ENCODE data around the gene MAMDC2.
"Not testable (repeated sequence)": the region's sequence is repeated elsewhere in the genome, so short reads cannot be mapped to it uniquely, and the experiment has no call there.

The MAMDC2 gene

GRCh38 chr9:70229026-70229425 is 185.4 kb downstream of the MAMDC2 start:
- Histone ChIP-seq H3K4me2 (ENCODE audit: low read depth, low read length, poor library complexity, severe bottlenecking) (no peak overlapping the region), H2AFZ (ENCODE audit: low read depth, low read length, severe bottlenecking) (no peak overlapping the region), H3F3A (ENCODE audit: insufficient read depth) (no peaks in the 10 kb centered on the region), H3K9ac (ENCODE audit: low read length) (no peak overlapping the region), H3K27ac (ENCODE audit: low read depth, low read length) (no peak overlapping the region), H3K9me2 (replicated peaks; ENCODE audit: insufficient read depth, low read length) (no peaks in the 10 kb centered on the region), H3K27me3 (ENCODE audit: low read length) (no peaks in the 10 kb centered on the region), H4K20me1 (ENCODE audit: low read depth, low read length) (no peaks in the 10 kb centered on the region), H3K4me3 (ENCODE audit: insufficient read depth, low read length, poor library complexity, severe bottlenecking) (no peak overlapping the region), H3K79me2 (ENCODE audit: insufficient read depth, low read length) (no peaks in the 10 kb centered on the region), H3K9me3 (ENCODE audit: insufficient read depth, low read length) (no peaks in the 10 kb centered on the region), H3K36me3 (ENCODE audit: low read length) (no peaks in the 10 kb centered on the region)
- no peak for TF ChIP-seq CTCF (IDR thresholded peaks at IDR 0.05; ENCODE audit: insufficient read depth, low read length, poor library complexity, severe bottlenecking)
- no peak for TF ChIP-seq EZH2phosphoT487 (conservative IDR thresholded peaks at IDR 0.05; ENCODE audit: low read length)

GRCh38 chr9:70229579-70229978 is 185.9 kb downstream of the MAMDC2 start:
- H4K20me1 ChIP-seq (ENCODE audit: low read depth, low read length): no peaks in the 10 kb centered on the region
- H3F3A ChIP-seq (ENCODE audit: insufficient read depth): no peaks in the 10 kb centered on the region
- no peaks in the 10 kb centered on the region for H3K9me2 ChIP-seq (replicated peaks; ENCODE audit: insufficient read depth, low read length)
- no peak for TF ChIP-seq EZH2phosphoT487 (conservative IDR thresholded peaks at IDR 0.05; ENCODE audit: low read length)
- TF ChIP-seq CTCF (IDR thresholded peaks at IDR 0.05; ENCODE audit: insufficient read depth, low read length, poor library complexity, severe bottlenecking): no peak
- H3K4me3 ChIP-seq (ENCODE audit: insufficient read depth, low read length, poor library complexity, severe bottlenecking): no peak overlapping the region
- no peaks in the 10 kb centered on the region for H3K27me3 ChIP-seq (ENCODE audit: low read length)
- no peak overlapping the region for H2AFZ ChIP-seq (ENCODE audit: low read depth, low read length, severe bottlenecking)
- H3K4me2 ChIP-seq (ENCODE audit: low read depth, low read length, poor library complexity, severe bottlenecking): no peak overlapping the region
- H3K27ac ChIP-seq (ENCODE audit: low read depth, low read length): no peak overlapping the region
- no peak overlapping the region for H3K9ac ChIP-seq (ENCODE audit: low read length)
- no peaks in the 10 kb centered on the region for H3K79me2 ChIP-seq (ENCODE audit: insufficient read depth, low read length)
- no peaks in the 10 kb centered on the region for H3K36me3 ChIP-seq (ENCODE audit: low read length)
- no peaks in the 10 kb centered on the region for H3K9me3 ChIP-seq (ENCODE audit: insufficient read depth, low read length)

- H3K27me3 ChIP-seq (ENCODE audit: low read length): no peaks in the 10 kb centered on the region
- no peaks in the 10 kb centered on the region for H3K9me2 ChIP-seq (replicated peaks; ENCODE audit: insufficient read depth, low read length)
Measured at GRCh38 chr9:70232476-70232875, 188.8 kb downstream of the MAMDC2 start.

GRCh38 chr9:70234208-70234607 is 190.6 kb downstream of the MAMDC2 start:
- not testable (repeated sequence) for H3K4me2 ChIP-seq (ENCODE audit: low read depth, low read length, poor library complexity, severe bottlenecking); H3K27me3 ChIP-seq (ENCODE audit: low read length); H2AFZ ChIP-seq (ENCODE audit: low read depth, low read length, severe bottlenecking); H3K9me2 ChIP-seq (replicated peaks; ENCODE audit: insufficient read depth, low read length); H3K36me3 ChIP-seq (ENCODE audit: low read length); H3K9ac ChIP-seq (ENCODE audit: low read length); H3K9me3 ChIP-seq (ENCODE audit: insufficient read depth, low read length); H3K79me2 ChIP-seq (ENCODE audit: insufficient read depth, low read length); H3K4me3 ChIP-seq (ENCODE audit: insufficient read depth, low read length, poor library complexity, severe bottlenecking); H3K27ac ChIP-seq (ENCODE audit: low read depth, low read length); H4K20me1 ChIP-seq (ENCODE audit: low read depth, low read length); H3F3A ChIP-seq (ENCODE audit: insufficient read depth)

More at GRCh38 chr9:70232476-70232875, 188.8 kb downstream of the MAMDC2 start:
- H3K4me2 ChIP-seq (ENCODE audit: low read depth, low read length, poor library complexity, severe bottlenecking): no peak overlapping the region
- no peaks in the 10 kb centered on the region for H4K20me1 ChIP-seq (ENCODE audit: low read depth, low read length)
- no peak overlapping the region for H2AFZ ChIP-seq (ENCODE audit: low read depth, low read length, severe bottlenecking)
- H3K4me3 ChIP-seq (ENCODE audit: insufficient read depth, low read length, poor library complexity, severe bottlenecking): no peak overlapping the region
- no peaks in the 10 kb centered on the region for H3K79me2 ChIP-seq (ENCODE audit: insufficient read depth, low read length)
- TF ChIP-seq CTCF (IDR thresholded peaks at IDR 0.05; ENCODE audit: insufficient read depth, low read length, poor library complexity, severe bottlenecking): no peak
- no peak for TF ChIP-seq EZH2phosphoT487 (conservative IDR thresholded peaks at IDR 0.05; ENCODE audit: low read length)
- H3F3A ChIP-seq (ENCODE audit: insufficient read depth): no peaks in the 10 kb centered on the region
- H3K9me3 ChIP-seq (ENCODE audit: insufficient read depth, low read length): no peaks in the 10 kb centered on the region
- no peak overlapping the region for H3K9ac ChIP-seq (ENCODE audit: low read length)
- no peak overlapping the region for H3K27ac ChIP-seq (ENCODE audit: low read depth, low read length)
- H3K36me3 ChIP-seq (ENCODE audit: low read length): no peaks in the 10 kb centered on the region

GRCh38 chr9:70245952-70246351 is 202.3 kb downstream of the MAMDC2 start:
- H2AFZ ChIP-seq (ENCODE audit: low read depth, low read length, severe bottlenecking); H3K27me3 ChIP-seq (ENCODE audit: low read length); H4K20me1 ChIP-seq (ENCODE audit: low read depth, low read length); H3K79me2 ChIP-seq (ENCODE audit: insufficient read depth, low read length); H3K36me3 ChIP-seq (ENCODE audit: low read length); H3K27ac ChIP-seq (ENCODE audit: low read depth, low read length); H3F3A ChIP-seq (ENCODE audit: insufficient read depth); H3K4me3 ChIP-seq (ENCODE audit: insufficient read depth, low read length, poor library complexity, severe bottlenecking); H3K9me3 ChIP-seq (ENCODE audit: insufficient read depth, low read length); H3K9ac ChIP-seq (ENCODE audit: low read length); H3K9me2 ChIP-seq (replicated peaks; ENCODE audit: insufficient read depth, low read length); H3K4me2 ChIP-seq (ENCODE audit: low read depth, low read length, poor library complexity, severe bottlenecking): not testable (repeated sequence)
